ENCODE results near the gene CBX1. TPM values are rescaled to one million over a fixed set of nuclear protein-coding genes. Genes with fewer than 3 reads are reported as not detected.

CBX1 gene
- total RNA-seq, 2 experiments from 2014 or later, result 68.2 to 70.3 TPM

- H3K27ac Mint-ChIP-seq, result peak overlapping the region; percentile 53
- peaks cover 79% of the 10 kb centered on the region for H3K36me3 Mint-ChIP-seq (ENCODE audit: low read depth)
- no peak overlapping the region for H3K4me3 Mint-ChIP-seq
- ATAC-seq (no peak), DNase-seq (no peak)
- POLR2A ChIA-PET, result interaction anchor here (1.0 to 1.2 kb wide), 2 partner anchors 10 kb away, joined by 4 to 5 read pairs; no protein-coding TSS in a partner anchor
- no peaks in the 10 kb centered on the region for H3K27me3 Mint-ChIP-seq (ENCODE audit: low read depth)
- no peaks in the 10 kb centered on the region for H3K9me3 Mint-ChIP-seq (ENCODE audit: insufficient read depth)
- CTCF ChIA-PET, result interaction anchor here (1.1 to 3.1 kb wide), 3 partner anchors 12 to 31 kb away, joined by 4 to 15 read pairs (median 9); no protein-coding TSS in a partner anchor
- peaks cover 38% of the 10 kb centered on the region for H3K4me1 Mint-ChIP-seq (ENCODE audit: low read depth)
Observed at GRCh38 chr17:48056879-48057278, 44.4 kb downstream of the CBX1 start.

DNA sequence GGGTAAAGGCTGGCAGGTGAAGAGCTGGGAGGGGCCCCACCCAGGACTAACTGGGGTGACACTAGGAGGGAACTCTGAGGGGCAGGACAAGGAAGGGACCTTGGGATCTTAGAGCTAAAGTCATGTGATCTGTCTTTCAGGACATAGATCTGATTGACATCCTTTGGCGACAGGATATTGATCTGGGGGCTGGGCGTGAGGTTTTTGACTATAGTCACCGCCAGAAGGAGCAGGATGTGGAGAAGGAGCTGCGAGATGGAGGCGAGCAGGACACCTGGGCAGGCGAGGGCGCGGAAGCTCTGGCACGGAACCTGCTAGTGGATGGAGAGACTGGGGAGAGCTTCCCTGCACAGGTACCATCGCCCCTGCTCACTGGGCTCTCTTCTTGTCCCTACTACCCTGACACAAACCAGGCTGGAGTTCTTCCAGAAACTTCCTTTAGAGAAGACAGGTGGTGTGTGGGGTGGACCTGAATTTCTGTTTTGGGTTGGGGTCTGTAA, 45.0 kb downstream of the CBX1 start:
- ChIA-PET CTCF (interaction anchor here (1.1 to 3.1 kb wide), 4 partner anchors 12 to 30 kb away, joined by 4 to 15 read pairs (median 8); no protein-coding TSS in a partner anchor), POLR2A (interaction anchor here (1.2 kb wide), 1 partner anchor 9 kb away, joined by 5 read pairs; no protein-coding TSS in a partner anchor)
- H3K4me1 Mint-ChIP-seq (ENCODE audit: low read depth), result peaks cover 44% of the 10 kb centered on the region
- DNase-seq, result no peak
- H3K27me3 Mint-ChIP-seq (ENCODE audit: low read depth), result no peaks in the 10 kb centered on the region
- H3K27ac Mint-ChIP-seq, result peak overlapping the region; percentile 53
- no peaks in the 10 kb centered on the region for H3K9me3 Mint-ChIP-seq (ENCODE audit: insufficient read depth)
- no peak overlapping the region for H3K4me3 Mint-ChIP-seq
- H3K36me3 Mint-ChIP-seq (ENCODE audit: low read depth), result peaks cover 79% of the 10 kb centered on the region
- ATAC-seq, result no peak

GRCh38 chr17:48055531-48056245, 45.6 kb downstream of the CBX1 start:
- CTCF ChIA-PET, result interaction anchor here (1.1 to 2.7 kb wide), 6 partner anchors 11 to 30 kb away, joined by 3 to 15 read pairs (median 4); no protein-coding TSS in a partner anchor
- DNase-seq (no peak), ATAC-seq (no peak)
- Mint-ChIP-seq H3K27me3 (ENCODE audit: low read depth) (no peaks in the 10 kb centered on the region), H3K27ac (peak overlapping the region; percentile 74), H3K4me3 (no peak overlapping the region), H3K36me3 (ENCODE audit: low read depth) (peaks cover 81% of the 10 kb centered on the region), H3K9me3 (ENCODE audit: insufficient read depth) (no peaks in the 10 kb centered on the region), H3K4me1 (ENCODE audit: low read depth) (peaks cover 50% of the 10 kb centered on the region)
- POLR2A ChIA-PET, result interaction anchor here (1.2 kb wide), 1 partner anchor 8 kb away, joined by 5 read pairs; no protein-coding TSS in a partner anchor

GRCh38 chr17:48054238-48055185, 46.8 kb downstream of the CBX1 start:
- Mint-ChIP-seq H3K4me3 (no peak overlapping the region), H3K4me1 (ENCODE audit: low read depth) (peaks cover 62% of the 10 kb centered on the region), H3K36me3 (ENCODE audit: low read depth) (peaks cover 79% of the 10 kb centered on the region), H3K9me3 (ENCODE audit: insufficient read depth) (no peaks in the 10 kb centered on the region), H3K27me3 (ENCODE audit: low read depth) (no peaks in the 10 kb centered on the region), H3K27ac (peak overlapping the region; percentile 74)
- CTCF ChIA-PET, result interaction anchor here (0.8 to 2.7 kb wide), 5 partner anchors 12 to 28 kb away, joined by 3 to 15 read pairs (median 3); no protein-coding TSS in a partner anchor
- POLR2A ChIA-PET, result no interaction called here
- DNase-seq, result no peak
- no peak for ATAC-seq

DNA sequence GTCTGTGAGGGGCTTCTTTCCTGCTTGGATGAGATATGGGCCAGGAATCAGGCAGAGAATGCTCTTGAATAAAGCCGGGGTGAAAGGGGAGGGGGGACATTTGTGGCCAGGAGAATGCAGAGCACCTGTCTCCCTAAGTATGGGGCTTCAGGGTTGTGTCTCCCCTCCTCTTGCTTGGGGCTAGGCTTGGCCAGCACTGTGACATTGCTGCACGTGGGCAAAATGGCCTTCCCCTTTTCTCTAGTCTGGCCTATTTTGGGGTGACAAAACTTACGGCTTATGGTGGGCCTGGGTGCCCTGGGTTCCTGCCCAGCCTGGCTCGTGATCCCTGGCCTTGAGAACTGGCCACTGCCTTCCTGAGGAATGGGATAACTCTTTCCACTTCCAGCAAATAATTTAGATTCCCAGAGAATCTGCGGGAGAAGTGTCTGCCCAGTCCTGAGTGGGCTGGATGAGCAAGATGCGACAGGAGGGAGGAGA, 47.5 kb downstream of the CBX1 start:
- Mint-ChIP-seq H3K4me1 (ENCODE audit: low read depth) (peaks cover 68% of the 10 kb centered on the region), H3K9me3 (ENCODE audit: insufficient read depth) (no peaks in the 10 kb centered on the region), H3K27ac (peak overlapping the region; percentile 9), H3K27me3 (ENCODE audit: low read depth) (no peaks in the 10 kb centered on the region), H3K4me3 (no peak overlapping the region), H3K36me3 (ENCODE audit: low read depth) (peaks cover 74% of the 10 kb centered on the region)
- POLR2A ChIA-PET, result no interaction called here
- DNase-seq, result no peak
- no peak for ATAC-seq
- CTCF ChIA-PET, result interaction anchor here (0.8 kb wide), 1 partner anchor 26 kb away, joined by 3 read pairs; no protein-coding TSS in a partner anchor

DNA sequence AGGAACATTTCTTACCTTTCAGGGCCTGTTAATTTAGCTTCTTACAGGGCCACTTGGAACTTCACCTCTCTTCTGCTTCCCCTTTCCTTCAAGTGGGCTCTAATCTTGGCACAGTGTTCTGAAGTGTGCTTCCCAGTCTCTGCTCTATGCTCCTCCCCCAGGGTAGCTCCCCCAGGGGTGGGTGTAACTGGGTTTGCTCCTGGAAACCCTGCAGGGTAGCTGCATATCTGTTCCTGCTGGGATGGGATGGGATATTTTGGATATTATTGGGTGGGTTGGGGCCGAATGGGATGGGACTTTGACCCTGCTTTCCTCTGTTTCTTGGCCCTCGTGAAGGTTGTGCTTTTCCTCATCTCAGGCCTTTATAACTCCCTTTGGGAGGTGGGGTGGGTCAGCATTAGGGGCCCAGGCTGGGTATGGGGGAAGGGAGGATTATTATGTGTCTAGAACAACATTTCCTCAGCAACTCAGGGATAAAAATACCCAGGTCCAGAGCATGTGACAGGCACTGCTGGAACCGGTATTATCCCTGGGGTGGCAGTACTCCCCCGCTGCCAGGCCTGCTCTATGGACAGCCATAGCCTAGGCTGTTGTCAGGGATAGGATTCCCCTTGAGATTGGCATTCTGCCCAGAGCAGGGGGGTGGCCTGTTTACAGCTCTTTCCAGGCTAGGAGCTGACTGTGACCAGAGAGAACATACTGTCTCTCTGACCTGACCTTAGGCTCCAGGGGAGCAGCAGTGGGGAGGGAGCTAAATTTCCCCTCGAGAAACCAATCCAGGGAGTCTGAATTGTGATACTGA, 48.1 kb downstream of the CBX1 start:
- Mint-ChIP-seq H3K9me3 (ENCODE audit: insufficient read depth) (no peaks in the 10 kb centered on the region), H3K4me1 (ENCODE audit: low read depth) (peaks cover 68% of the 10 kb centered on the region), H3K27ac (peak overlapping the region; percentile 9), H3K4me3 (no peak overlapping the region), H3K27me3 (ENCODE audit: low read depth) (no peaks in the 10 kb centered on the region), H3K36me3 (ENCODE audit: low read depth) (peaks cover 69% of the 10 kb centered on the region)
- CTCF ChIA-PET, result interaction anchor here (0.9 to 1.8 kb wide), 4 partner anchors 17 to 104 kb away, joined by 3 to 11 read pairs (median 4); no protein-coding TSS in a partner anchor
- no peak for DNase-seq
- POLR2A ChIA-PET, result no interaction called here
- ATAC-seq, result no peak

DNA sequence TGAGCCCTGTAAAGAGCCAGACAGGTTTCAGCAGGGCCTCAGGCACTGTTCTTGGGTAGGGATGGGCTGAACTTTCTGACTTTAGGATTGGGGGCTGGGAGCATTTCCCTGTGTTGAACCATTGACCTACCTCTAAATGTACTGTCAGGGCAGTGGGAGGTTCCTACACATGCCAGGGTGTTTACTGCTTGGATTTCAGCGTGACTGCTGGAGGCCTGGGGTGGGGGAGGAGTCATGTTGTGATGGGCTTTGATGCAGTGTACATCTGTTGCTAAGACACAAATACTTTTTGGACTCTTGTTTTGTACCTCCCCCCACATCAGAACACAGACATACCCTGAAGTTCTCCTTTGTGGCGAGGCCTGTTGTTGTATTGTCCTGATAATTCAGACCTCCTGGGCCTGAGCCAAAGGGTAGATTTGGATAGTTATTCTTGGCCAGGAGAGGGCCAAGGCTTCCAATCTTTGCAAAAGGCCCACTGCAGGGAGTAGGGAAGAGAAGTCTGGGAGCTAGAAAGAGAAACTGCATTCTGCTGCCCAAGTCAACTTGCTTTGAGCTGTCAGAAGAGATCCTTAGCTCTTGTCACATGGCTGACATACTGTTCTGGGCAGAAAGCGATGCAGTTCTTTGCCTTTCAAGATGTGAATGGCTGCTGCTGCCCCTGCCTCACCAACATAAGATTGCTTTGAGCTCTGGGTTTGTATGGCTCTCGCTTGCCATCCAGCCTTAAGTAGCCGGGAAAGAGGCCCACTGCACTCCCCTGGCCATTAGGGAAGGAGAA, 49.4 kb downstream of the CBX1 start:
- POLR2A ChIA-PET, result no interaction called here

DNA sequence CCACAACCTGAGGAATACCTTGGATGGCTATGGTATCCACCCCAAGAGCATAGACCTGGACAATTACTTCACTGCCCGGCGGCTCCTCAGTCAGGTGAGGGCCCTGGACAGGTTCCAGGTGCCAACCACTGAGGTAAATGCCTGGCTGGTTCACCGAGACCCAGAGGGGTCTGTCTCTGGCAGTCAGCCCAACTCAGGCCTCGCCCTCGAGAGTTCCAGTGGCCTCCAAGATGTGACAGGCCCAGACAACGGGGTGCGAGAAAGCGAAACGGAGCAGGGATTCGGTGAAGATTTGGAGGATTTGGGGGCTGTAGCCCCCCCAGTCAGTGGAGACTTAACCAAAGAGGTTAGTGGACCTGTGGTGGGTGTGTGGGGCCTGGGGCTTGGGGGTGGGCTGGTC, 50.0 kb downstream of the CBX1 start:
- DNase-seq (no peak), ATAC-seq (no peak)
- peak overlapping the region; percentile 70 for H3K27ac Mint-ChIP-seq
- no peaks in the 10 kb centered on the region for H3K27me3 Mint-ChIP-seq (ENCODE audit: low read depth)
- peaks cover 54% of the 10 kb centered on the region for H3K36me3 Mint-ChIP-seq (ENCODE audit: low read depth)
- H3K4me1 Mint-ChIP-seq (ENCODE audit: low read depth), result peaks cover 72% of the 10 kb centered on the region
- no peaks in the 10 kb centered on the region for H3K9me3 Mint-ChIP-seq (ENCODE audit: insufficient read depth)
- POLR2A ChIA-PET, result no interaction called here
- CTCF ChIA-PET, result interaction anchor here (5.2 to 10.9 kb wide), 2 partner anchors 24 to 26 kb away, joined by 44 to 113 read pairs; no protein-coding TSS in a partner anchor
- no peak overlapping the region for H3K4me3 Mint-ChIP-seq

More for the DNA sequence above, 49.4 kb downstream of the CBX1 start:
- H3K9me3 Mint-ChIP-seq (ENCODE audit: insufficient read depth), result no peaks in the 10 kb centered on the region
- peak overlapping the region; percentile 54 for H3K27ac Mint-ChIP-seq
- peaks cover 57% of the 10 kb centered on the region for H3K36me3 Mint-ChIP-seq (ENCODE audit: low read depth)
- ATAC-seq (no peak), DNase-seq (no peak)
- CTCF ChIA-PET, result interaction anchor here (0.6 to 1.8 kb wide), 6 partner anchors 16 to 211 kb away, joined by 3 to 11 read pairs (median 3); partner anchors contain the start of gene SCRN2
- H3K4me3 Mint-ChIP-seq, result no peak overlapping the region
- no peaks in the 10 kb centered on the region for H3K27me3 Mint-ChIP-seq (ENCODE audit: low read depth)
- H3K4me1 Mint-ChIP-seq (ENCODE audit: low read depth), result peaks cover 69% of the 10 kb centered on the region

DNA sequence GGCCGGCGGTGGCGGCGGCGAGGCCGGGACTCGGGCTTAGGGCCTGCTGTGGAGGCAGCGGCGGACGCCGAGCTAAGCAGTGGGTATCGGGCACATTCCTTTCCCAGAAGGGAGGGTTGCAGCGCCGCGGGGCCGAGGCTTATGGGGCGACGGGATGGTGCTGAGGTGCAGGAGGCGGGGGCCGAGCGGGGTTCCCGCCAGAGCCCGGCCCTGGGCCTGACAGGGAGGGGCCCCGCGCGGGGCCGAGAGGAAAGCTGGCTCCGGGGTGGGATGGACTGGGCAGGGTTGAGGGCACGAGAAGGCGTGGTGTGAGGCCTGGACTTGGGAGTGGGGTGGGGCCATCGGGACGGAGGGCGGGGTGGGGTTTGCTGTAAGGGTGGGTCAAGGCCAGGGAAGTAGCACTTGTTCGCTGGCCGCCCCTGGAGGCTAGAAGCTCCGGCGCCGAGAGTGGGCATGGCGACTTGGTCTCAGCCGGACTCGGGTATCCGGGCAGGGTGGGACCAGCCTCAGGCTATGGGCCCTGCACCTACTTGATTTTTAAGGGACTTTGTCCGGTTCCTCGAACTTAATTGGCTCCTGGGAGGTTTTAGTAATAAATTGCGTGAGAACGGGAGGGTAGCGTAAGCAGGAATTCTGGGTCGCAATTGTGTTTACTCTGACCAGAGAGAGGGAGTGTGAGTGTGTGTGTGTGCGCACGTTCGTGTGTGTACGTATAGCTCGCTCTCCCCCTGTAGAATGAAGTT, 52.7 kb downstream of the CBX1 start:
- H3K27me3 Mint-ChIP-seq (ENCODE audit: low read depth), result no peaks in the 10 kb centered on the region
- peaks cover 41% of the 10 kb centered on the region for H3K36me3 Mint-ChIP-seq (ENCODE audit: low read depth)
- peak; percentile 60 for DNase-seq
- H3K9me3 Mint-ChIP-seq (ENCODE audit: insufficient read depth), result no peaks in the 10 kb centered on the region
- H3K27ac Mint-ChIP-seq, result peak overlapping the region; percentile 95
- peak overlapping the region; percentile 97 for H3K4me3 Mint-ChIP-seq
- no peak for ATAC-seq
- CTCF ChIA-PET, result interaction anchor here (0.7 to 10.9 kb wide), 15 partner anchors 12 to 287 kb away, joined by 3 to 113 read pairs (median 5); partner anchors contain the start of genes CDK5RAP3 and SCRN2
- H3K4me1 Mint-ChIP-seq (ENCODE audit: low read depth), result peaks cover 61% of the 10 kb centered on the region
- POLR2A ChIA-PET, result interaction anchor here (0.6 to 3.9 kb wide), 12 partner anchors 10 to 153 kb away, joined by 3 to 17 read pairs (median 4); partner anchors contain the start of genes CBX1 and SNX11
